Esophagus (tissue), 2 donors: ENCODE measurements around the gene NPHS1. TPM values are rescaled to one million over a fixed set of nuclear protein-coding genes. Genes with fewer than 3 reads are reported as not detected.
"Not testable (repeated sequence)": the region's sequence is repeated elsewhere in the genome, so short reads cannot be mapped to it uniquely, and the experiment has no call there.

ENCODE experiments used
- H3K27ac ChIP-seq, 2 donors: one replicate each; pipeline ENCODE4 v1.5.1; 2013; ENCODE audit warnings: low read depth in 2 of 2, mild to moderate bottlenecking in 2 of 2, inconsistent platforms in 1 of 2, low read length in 1 of 2, moderate library complexity in 1 of 2
- H3K27me3 ChIP-seq, 2 donors: one replicate each; pipeline ENCODE4 v1.6.1; 2013; ENCODE audit warnings: low read length in 2 of 2, control low read depth in 1 of 2, mild to moderate bottlenecking in 1 of 2; ENCODE audit not compliant: insufficient read depth in 2 of 2, control insufficient read depth in 1 of 2
- H3K36me3 ChIP-seq, 2 donors: one replicate each; pipeline ENCODE4 v1.6.1; 2013; ENCODE audit warnings: low read length in 1 of 2; ENCODE audit not compliant: control insufficient read depth in 2 of 2, insufficient read depth in 2 of 2
- H3K4me1 ChIP-seq, 2 donors: one replicate each; pipeline ENCODE4 v1.6.1; 2013; ENCODE audit warnings: low read length in 1 of 2; ENCODE audit not compliant: control insufficient read depth in 2 of 2, insufficient read depth in 2 of 2
- H3K4me3 ChIP-seq, 2 donors: one replicate each; pipeline ENCODE4 v1.5.1; 2013; ENCODE audit warnings: low read length in 2 of 2, mild to moderate bottlenecking in 2 of 2, low read depth in 1 of 2, moderate library complexity in 1 of 2
- H3K9me3 ChIP-seq, 2 donors: one replicate each; pipeline ENCODE4 v1.6.1; 2013; ENCODE audit warnings: mild to moderate bottlenecking in 2 of 2, low read depth in 1 of 2, low read length in 1 of 2, moderate library complexity in 1 of 2; ENCODE audit not compliant: control insufficient read depth in 2 of 2, insufficient read depth in 1 of 2
- WGBS, 2 donors: extraction: QIAGEN DNeasy Blood & Tissue Kit; methylation state at CpG; one replicate each; pipeline ENCODE4 v1.1.7; 2013; 5-methylcytosine and 5-hydroxymethylcytosine counted together
- polyA plus RNA-seq, 2 donors: library from polyadenylated mRNA; stranded (reverse); fragments of 200-250 nt; gene quantifications; one replicate each; pipeline ENCODE4 v1.2.3, GENCODE V29; 2013
- donor health status: healthy with polysubstance abuse.
- donor health status: Bipolar disorder and iron deficiency.

NPHS1 gene
- polyA plus RNA-seq, 2 donors = not detected

DNA sequence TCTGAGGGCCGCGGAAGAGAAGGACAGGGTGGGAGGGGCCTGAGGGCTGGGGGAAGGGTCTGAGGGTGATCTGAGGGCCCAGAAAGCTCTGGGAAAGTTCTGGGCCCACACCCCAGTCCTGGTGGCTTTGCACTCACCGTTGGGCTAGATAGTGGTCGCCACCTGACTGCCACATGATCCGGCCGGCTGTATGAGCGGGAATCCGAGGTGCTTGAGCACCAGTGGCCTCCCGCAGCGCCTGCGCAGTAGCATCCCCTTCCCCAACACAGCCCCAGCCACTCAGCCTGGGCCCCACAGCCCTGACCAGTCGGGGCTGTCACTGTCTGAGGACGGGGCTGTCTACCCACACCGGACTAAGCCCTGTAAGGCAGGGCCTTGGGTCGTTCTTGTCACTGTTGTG, 54.6 kb downstream of the NPHS1 start:
- Histone ChIP-seq H3K4me1 (peaks cover 0 to 2% of the 10 kb centered on the region in 2 donors), H3K9me3 (peaks cover 0 to 3% of the 10 kb centered on the region in 2 donors), H3K4me3 (no peak overlapping the region), H3K36me3 (no peaks in the 10 kb centered on the region), H3K27ac (no peak overlapping the region), H3K27me3 (peaks cover 0 to 8% of the 10 kb centered on the region in 2 donors)
- 10 to 11% methylated on average over 10 to 15 of the region's 15 CpGs for WGBS, 2 donors

DNA sequence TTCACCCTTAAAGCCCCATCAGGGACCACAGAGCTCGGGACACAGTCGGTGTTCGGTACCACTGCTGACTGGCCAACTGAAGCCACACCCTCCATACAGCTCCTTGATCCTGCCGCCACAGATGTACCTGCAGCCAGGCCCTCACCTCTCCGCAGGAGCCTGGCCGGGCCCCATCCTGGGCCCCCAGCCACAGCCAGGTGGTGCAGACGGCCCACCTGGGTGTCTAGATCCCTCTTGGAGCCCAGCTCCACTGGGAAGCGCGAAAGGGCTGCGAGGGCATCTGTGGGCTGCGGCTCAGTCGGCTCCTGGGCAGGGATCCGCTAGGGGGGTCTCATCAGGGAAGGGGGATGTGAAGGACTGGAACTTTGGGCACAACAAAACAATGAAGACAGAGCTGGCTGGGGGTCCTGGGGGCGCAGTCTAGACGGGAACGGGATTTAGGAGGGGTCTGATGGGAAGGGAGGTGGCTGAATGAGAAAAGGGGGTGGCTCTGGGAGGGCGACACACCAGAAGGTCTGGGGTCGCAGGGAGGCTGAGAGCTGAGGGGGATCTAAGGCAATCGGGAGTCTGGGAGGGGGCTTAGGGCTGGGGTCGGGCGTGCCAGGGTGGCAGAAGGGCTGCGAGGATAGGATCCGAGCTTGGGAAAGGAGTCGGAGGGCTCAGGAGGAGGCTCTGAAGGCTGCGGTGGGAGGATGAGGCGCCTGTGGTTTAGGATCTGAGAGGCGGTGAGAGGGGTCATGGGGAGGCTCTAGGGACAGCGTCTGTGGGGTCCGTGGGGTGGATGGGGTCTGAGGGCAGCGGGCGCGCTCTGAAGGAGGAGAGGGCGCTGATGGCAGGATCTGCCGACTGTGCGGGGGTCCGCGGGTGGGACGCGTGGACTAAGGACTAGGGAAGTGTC, 55.4 kb downstream of the NPHS1 start:
- no peak overlapping the region for H3K4me3 ChIP-seq
- peaks cover 0 to 2% of the 10 kb centered on the region in 2 donors for H3K4me1 ChIP-seq
- no peak overlapping the region for H3K27ac ChIP-seq
- 16 to 18% methylated on average over 38 to 39 of the region's 39 CpGs for WGBS, 2 donors
- peaks cover 0 to 8% of the 10 kb centered on the region in 2 donors for H3K27me3 ChIP-seq
- no peaks in the 10 kb centered on the region for H3K36me3 ChIP-seq
- H3K9me3 ChIP-seq = peaks cover 0 to 3% of the 10 kb centered on the region in 2 donors

DNA sequence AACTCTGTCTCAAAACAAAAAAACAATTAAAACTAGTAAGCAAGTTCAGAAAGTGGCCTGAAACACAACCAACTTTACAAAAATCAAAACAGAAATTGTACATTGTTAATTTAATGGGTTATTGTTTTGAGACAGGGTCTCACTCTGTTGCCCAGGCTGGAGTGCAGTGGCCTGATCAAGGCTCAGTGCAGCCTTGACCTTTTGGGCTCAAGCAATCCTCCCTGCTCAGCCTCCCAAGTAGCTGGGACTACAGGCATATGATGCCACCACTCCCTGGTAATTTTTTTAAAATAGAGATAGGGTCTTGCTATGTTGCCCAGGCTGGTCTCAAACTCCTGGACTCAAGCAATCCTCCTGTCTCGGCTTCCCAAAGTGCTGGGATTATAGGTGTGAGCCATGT, 56.7 kb downstream of the NPHS1 start:
- not testable (repeated sequence) for H3K36me3 ChIP-seq, H3K4me3 ChIP-seq, H3K27me3 ChIP-seq, H3K9me3 ChIP-seq, H3K27ac ChIP-seq, H3K4me1 ChIP-seq
- 67 to 69% methylated on average over 1 of the region's 1 CpG for WGBS, 2 donors

DNA sequence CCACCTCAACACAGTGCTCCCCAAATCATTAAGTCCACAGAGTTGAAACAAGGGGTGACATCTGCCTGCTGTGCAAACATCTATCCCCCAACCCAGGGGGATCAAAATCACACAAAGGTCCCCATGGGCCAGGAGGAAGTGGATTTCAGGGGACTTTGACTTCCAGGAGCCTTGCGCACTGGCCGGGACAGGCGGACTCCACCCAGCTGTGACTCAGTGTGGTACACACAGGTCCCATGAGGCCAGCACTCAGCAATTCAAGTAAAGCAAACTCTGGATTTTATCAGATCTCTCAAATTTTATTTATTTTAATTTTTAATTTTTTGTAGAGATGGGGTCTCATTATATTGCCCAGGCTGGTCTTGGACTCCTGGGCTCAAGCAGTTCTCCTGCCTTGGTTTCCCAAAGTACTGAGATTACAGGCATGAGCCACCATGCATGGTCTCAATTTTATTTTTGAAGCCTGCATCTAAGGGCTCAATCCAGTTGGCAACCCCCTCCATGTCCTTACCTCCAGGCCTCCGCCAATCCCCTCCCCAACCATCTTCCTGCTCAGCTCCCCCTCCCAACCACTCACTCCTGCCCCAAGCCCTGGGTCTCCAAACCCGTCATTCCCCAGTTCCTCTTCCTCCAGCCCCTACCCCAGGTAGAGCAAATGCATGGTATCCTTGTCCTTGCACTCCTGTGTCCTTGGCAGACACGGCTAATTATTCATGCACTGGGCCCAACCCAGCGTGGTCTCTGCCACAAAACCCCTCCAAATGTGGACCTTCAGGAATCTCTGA, 58.7 kb downstream of the NPHS1 start:
- no peak overlapping the region for H3K27ac ChIP-seq
- no peak overlapping the region for H3K4me3 ChIP-seq
- no peaks in the 10 kb centered on the region for H3K36me3 ChIP-seq
- peaks cover 0 to 2% of the 10 kb centered on the region in 2 donors for H3K4me1 ChIP-seq
- peaks cover 0 to 8% of the 10 kb centered on the region in 2 donors for H3K27me3 ChIP-seq
- H3K9me3 ChIP-seq = peaks cover 0 to 3% of the 10 kb centered on the region in 2 donors
- 63 to 72% methylated on average over 7 of the region's 7 CpGs for WGBS, 2 donors

DNA sequence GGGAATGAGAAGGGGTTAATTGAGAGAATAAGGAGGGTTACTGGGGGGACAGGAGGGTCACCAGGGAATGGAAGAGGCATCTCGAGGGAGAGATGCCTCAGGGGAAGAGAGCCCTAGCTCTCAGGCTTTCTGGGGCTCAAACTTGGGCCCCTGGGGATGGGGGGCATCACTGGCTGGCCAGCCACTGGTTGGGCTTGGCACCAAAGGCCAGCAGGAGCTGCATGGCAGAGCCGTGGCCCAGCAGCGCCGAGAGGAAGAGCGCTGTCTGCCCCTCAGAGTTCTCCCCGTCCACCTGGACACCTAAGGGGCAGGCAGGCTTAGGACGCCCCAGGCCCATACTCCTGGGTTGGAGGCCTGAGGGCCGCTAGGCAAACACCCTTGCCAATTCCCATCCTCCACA, 59.4 kb downstream of the NPHS1 start:
- WGBS, 2 donors = 76 to 77% methylated on average over 8 of the region's 8 CpGs
- Histone ChIP-seq H3K36me3 (no peaks in the 10 kb centered on the region), H3K9me3 (peaks cover 0 to 1% of the 10 kb centered on the region in 2 donors), H3K4me1 (peaks cover 0 to 2% of the 10 kb centered on the region in 2 donors), H3K27me3 (peaks cover 0 to 8% of the 10 kb centered on the region in 2 donors), H3K4me3 (no peak overlapping the region), H3K27ac (no peak overlapping the region)

DNA sequence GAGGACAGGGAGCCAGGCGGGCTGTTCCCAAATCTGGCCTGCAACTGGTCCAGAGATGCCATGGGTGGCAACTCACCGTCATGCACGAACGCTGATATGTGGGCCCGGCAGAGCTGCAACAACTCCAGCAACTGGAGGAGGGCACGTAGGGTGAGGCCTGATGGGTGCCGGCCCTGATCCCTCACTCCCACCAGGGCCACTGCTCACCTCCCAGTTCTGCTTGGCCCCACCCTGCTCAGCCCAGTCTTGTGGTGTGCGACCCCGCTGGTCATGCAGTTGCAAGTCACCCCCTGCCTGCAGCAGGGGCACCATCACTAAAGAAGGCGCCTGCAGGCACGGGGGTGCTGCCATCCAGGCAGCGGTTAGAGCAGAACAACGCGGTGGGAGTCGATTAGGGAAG, 60.0 kb downstream of the NPHS1 start:
- H3K9me3 ChIP-seq = no peaks in the 10 kb centered on the region
- H3K4me1 ChIP-seq = no peaks in the 10 kb centered on the region
- WGBS, 2 donors = 84 to 87% methylated on average over 15 of the region's 15 CpGs
- H3K36me3 ChIP-seq = no peaks in the 10 kb centered on the region
- H3K27ac ChIP-seq = no peak overlapping the region
- H3K27me3 ChIP-seq = peaks cover 0 to 8% of the 10 kb centered on the region in 2 donors
- H3K4me3 ChIP-seq = no peak overlapping the region

DNA sequence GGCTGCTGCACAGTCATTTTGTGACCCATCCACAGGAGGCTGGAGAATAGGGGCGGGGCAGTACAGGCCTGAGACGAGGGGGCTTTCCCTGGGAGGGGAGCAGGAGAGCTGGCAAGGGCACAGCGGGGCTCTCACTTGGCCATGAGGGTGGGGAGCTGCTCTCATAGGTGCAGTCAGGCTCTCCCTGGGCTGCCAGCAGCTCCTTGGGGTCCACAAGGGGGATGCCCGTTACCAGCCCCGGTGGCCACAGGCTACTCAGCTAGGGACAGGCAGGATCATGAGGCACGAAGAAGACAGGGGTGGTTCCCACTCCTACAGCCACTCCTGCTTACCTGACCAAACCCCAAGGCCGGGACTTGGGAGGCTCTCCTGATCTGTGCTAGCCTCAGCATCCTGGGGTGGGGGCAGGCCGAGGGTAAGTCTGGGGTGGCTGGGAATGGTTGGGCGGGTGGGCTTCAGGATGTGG, 60.5 kb downstream of the NPHS1 start:
- 82 to 87% methylated on average over 9 of the region's 9 CpGs for WGBS, 2 donors

DNA sequence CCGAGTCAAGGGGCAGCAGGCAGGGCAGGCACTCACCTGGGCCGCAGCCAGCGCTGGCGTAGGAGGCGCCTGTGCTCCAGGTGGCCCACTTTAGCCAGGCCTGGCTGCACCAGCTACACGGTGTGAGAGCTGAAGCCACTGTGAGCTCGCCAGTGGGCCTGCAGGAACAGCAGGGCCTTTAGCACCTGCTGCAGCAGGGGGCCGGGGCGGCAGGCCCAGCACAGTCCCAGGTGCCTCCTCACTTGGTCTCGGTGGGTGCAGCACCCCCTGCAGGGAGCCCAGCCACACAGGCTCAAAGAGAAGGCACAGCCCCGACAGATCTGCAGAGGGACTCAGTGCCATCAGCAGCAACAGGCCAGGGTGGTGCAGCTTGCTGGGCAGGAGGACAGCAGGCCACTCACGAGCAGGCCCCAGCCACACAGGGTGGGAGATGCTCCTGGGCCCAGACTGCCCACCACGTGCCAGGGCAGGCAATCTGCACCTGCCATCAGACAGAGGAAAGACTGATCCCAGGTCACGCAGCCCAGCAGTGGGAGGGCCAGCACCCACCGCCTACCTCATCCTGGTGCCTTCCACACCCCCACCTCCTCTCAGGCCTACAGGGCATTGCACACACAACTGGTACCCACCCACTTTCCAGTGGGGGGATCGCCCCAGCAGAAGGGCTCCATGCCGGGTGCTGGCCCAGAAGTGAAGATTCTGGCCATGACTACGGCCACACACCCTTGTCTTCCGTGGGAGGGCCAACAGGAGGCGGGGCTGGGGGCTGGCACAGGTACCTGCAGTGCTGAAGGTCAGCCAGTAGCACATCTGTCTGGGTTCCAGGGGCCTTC, 61.1 kb downstream of the NPHS1 start:
- peaks cover 0 to 2% of the 10 kb centered on the region in 2 donors for H3K36me3 ChIP-seq
- no peaks in the 10 kb centered on the region for H3K4me1 ChIP-seq
- H3K27me3 ChIP-seq = no peaks in the 10 kb centered on the region
- no peaks in the 10 kb centered on the region for H3K9me3 ChIP-seq
- H3K4me3 ChIP-seq = no peak overlapping the region
- H3K27ac ChIP-seq = no peak overlapping the region
- 56 to 58% methylated on average over 19 to 20 of the region's 20 CpGs for WGBS, 2 donors

More for the DNA sequence above, 60.5 kb downstream of the NPHS1 start:
- Histone ChIP-seq H3K36me3 (peaks cover 0 to under 1% of the 10 kb centered on the region in 2 donors), H3K9me3 (no peaks in the 10 kb centered on the region), H3K27me3 (peaks cover 0 to 3% of the 10 kb centered on the region in 2 donors), H3K27ac (no peak overlapping the region), H3K4me3 (no peak overlapping the region), H3K4me1 (no peaks in the 10 kb centered on the region)
